Measurements from ENCODE around the gene TFAP2B.

TFAP2B gene

DNA sequence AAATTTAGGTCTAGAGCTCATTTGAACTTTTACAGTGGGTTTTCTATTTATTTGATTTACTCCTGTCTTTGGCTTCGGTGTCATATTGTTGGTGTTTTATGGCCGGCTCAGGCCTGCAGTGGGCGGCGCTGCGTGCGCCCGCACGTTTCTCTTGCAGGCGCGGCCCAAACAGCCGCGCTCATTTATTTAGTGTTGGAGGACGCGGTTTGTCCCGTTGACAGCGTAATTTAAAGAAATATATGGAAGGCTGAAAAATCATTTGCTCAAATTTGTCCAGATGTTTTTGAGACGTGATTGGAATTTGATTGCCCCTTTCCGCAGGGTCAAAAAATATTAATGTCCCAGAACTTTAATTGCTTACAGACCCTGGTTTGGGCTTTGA, 22.1 kb downstream of the TFAP2B start:
- H2AFZ ChIP-seq (ENCODE audit: insufficient read depth, low read length, poor library complexity): no peak overlapping the region
- no peak overlapping the region for H3K23ac ChIP-seq (ENCODE audit: low read length)
- H3K14ac ChIP-seq (ENCODE audit: low read length): no peak overlapping the region
- no peak overlapping the region for H2BK120ac ChIP-seq (ENCODE audit: insufficient read depth, low read length, poor library complexity)
- H3K18ac ChIP-seq (ENCODE audit: low read length): no peak overlapping the region
- no peaks in the 10 kb centered on the region for H3K36me3 ChIP-seq (ENCODE audit: control insufficient read depth in 1 of 2, insufficient read depth in 2 of 2, low read length in 2 of 2)
- H4K12ac ChIP-seq (ENCODE audit: low read depth, low read length): no peak overlapping the region
- no peaks in the 10 kb centered on the region for H3K9me3 ChIP-seq (ENCODE audit: insufficient read depth, low read depth, low read length)
- H3K4ac ChIP-seq (ENCODE audit: low read depth, low read length): no peak overlapping the region
- H3K4me1 ChIP-seq (ENCODE audit: control insufficient read depth in 1 of 2, insufficient read depth in 2 of 2, low read length in 2 of 2): peaks cover 14 to 16% of the 10 kb centered on the region in 2 experiments
- no CpG with 5 or more reads among the region's 18 CpGs for WGBS (ENCODE audit: extremely low coverage, insufficient coverage, insufficient read length)
- no peak overlapping the region for H2AK5ac ChIP-seq (ENCODE audit: low read length)
- no peak overlapping the region for H2BK12ac ChIP-seq (ENCODE audit: low read length)
- H3K27me3 ChIP-seq (ENCODE audit: insufficient read depth, low read length): peaks cover 12% of the 10 kb centered on the region
- H3K79me2 ChIP-seq (ENCODE audit: control insufficient read depth, insufficient read depth, low read length, poor library complexity): no peaks in the 10 kb centered on the region
- H3K79me1 ChIP-seq (ENCODE audit: low read length): peaks cover 9% of the 10 kb centered on the region
- H3K9ac ChIP-seq (ENCODE audit: low read length): no peak overlapping the region
- peak in 1 of 2 donors; percentile 51 for DNase-seq
- H3K4me2 ChIP-seq (ENCODE audit: low read length): no peak overlapping the region
- no peak overlapping the region for H3K4me3 ChIP-seq (ENCODE audit: low read depth, low read length)
- H2BK5ac ChIP-seq (ENCODE audit: low read depth, low read length, poor library complexity): no peak overlapping the region
- H4K91ac ChIP-seq (ENCODE audit: low read depth, low read length): no peak overlapping the region
- no peak overlapping the region for H4K8ac ChIP-seq (ENCODE audit: low read depth, low read length)
- no peak overlapping the region for H3K27ac ChIP-seq (ENCODE audit: low read depth, low read length)

- Histone ChIP-seq H2AFZ (ENCODE audit: insufficient read depth, low read length, poor library complexity) (no peak overlapping the region), H3K79me1 (ENCODE audit: low read length) (peaks cover 9% of the 10 kb centered on the region), H3K4me2 (ENCODE audit: low read length) (peak overlapping the region; percentile 50), H3K4me3 (ENCODE audit: low read depth, low read length) (no peak overlapping the region), H3K27ac (ENCODE audit: low read depth, low read length) (peak overlapping the region; percentile 50), H3K27me3 (ENCODE audit: insufficient read depth, low read length) (peaks cover 4% of the 10 kb centered on the region), H3K14ac (ENCODE audit: low read length) (peak overlapping the region; percentile 2), H3K79me2 (ENCODE audit: control insufficient read depth, insufficient read depth, low read length, poor library complexity) (no peaks in the 10 kb centered on the region), H2AK5ac (ENCODE audit: low read length) (no peak overlapping the region), H3K4ac (ENCODE audit: low read depth, low read length) (no peak overlapping the region), H2BK5ac (ENCODE audit: low read depth, low read length, poor library complexity) (peak overlapping the region; percentile 58), H4K8ac (ENCODE audit: low read depth, low read length) (peak overlapping the region; percentile 32), H4K12ac (ENCODE audit: low read depth, low read length) (no peak overlapping the region), H3K4me1 (ENCODE audit: control insufficient read depth in 1 of 2, insufficient read depth in 2 of 2, low read length in 2 of 2) (peaks cover 17 to 21% of the 10 kb centered on the region in 2 experiments), H3K9ac (ENCODE audit: low read length) (no peak overlapping the region), H2BK120ac (ENCODE audit: insufficient read depth, low read length, poor library complexity) (peak overlapping the region; percentile 23), H3K36me3 (ENCODE audit: control insufficient read depth in 1 of 2, insufficient read depth in 2 of 2, low read length in 2 of 2) (no peaks in the 10 kb centered on the region), H3K18ac (ENCODE audit: low read length) (no peak overlapping the region), H2BK12ac (ENCODE audit: low read length) (peak overlapping the region; percentile 6), H3K23ac (ENCODE audit: low read length) (no peak overlapping the region), H3K9me3 (ENCODE audit: insufficient read depth, low read depth, low read length) (no peaks in the 10 kb centered on the region), H4K91ac (ENCODE audit: low read depth, low read length) (peak overlapping the region; percentile 40)
- no CpG with 5 or more reads among the region's 7 CpGs for WGBS (ENCODE audit: extremely low coverage, insufficient coverage, insufficient read length)
- DNase-seq: peak in 1 of 2 donors; percentile 25
These were observed 23.8 kb downstream of the TFAP2B start for GRCh38 chr6:50842446-50842845.

DNA sequence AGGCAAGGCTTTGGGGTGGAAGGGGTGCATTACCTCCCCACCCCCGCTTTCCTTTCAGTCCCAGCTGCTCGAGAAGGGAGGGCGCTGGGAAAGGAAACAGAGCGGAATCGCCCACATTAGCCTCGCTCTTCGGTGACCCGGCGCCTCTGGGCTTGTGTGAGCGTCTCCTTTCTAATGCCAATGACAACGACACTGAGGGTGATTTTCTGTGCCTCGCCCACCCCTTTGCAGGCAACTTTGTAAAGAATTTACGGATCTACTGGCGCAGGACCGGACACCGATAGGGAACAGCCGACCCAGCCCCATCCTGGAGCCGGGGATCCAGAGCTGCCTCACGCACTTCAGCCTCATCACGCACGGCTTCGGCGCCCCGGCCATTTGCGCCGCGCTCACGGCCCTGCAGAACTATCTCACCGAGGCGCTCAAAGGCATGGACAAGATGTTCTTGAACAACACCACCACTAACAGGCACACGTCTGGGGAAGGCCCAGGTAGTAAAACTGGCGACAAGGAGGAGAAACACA, 24.3 kb downstream of the TFAP2B start:
- peak overlapping the region; percentile 50 for H3K4me2 ChIP-seq (ENCODE audit: low read length)
- H4K91ac ChIP-seq (ENCODE audit: low read depth, low read length): peak overlapping the region; percentile 40
- no peaks in the 10 kb centered on the region for H3K36me3 ChIP-seq (ENCODE audit: control insufficient read depth in 1 of 2, insufficient read depth in 2 of 2, low read length in 2 of 2)
- no peak overlapping the region for H3K4ac ChIP-seq (ENCODE audit: low read depth, low read length)
- peak overlapping the region; percentile 70 for H3K14ac ChIP-seq (ENCODE audit: low read length)
- H3K9me3 ChIP-seq (ENCODE audit: insufficient read depth, low read depth, low read length): no peaks in the 10 kb centered on the region
- no peak overlapping the region for H2AK5ac ChIP-seq (ENCODE audit: low read length)
- H3K79me1 ChIP-seq (ENCODE audit: low read length): peaks cover 9% of the 10 kb centered on the region
- H3K18ac ChIP-seq (ENCODE audit: low read length): no peak overlapping the region
- DNase-seq: peak in 1 of 2 donors; percentile 42
- peaks cover 5% of the 10 kb centered on the region for H3K27me3 ChIP-seq (ENCODE audit: insufficient read depth, low read length)
- H3K27ac ChIP-seq (ENCODE audit: low read depth, low read length): peak overlapping the region; percentile 50
- H3K9ac ChIP-seq (ENCODE audit: low read length): no peak overlapping the region
- peak overlapping the region; percentile 5 for H4K12ac ChIP-seq (ENCODE audit: low read depth, low read length)
- H3K4me1 ChIP-seq (ENCODE audit: control insufficient read depth in 1 of 2, insufficient read depth in 2 of 2, low read length in 2 of 2): peaks cover 17 to 21% of the 10 kb centered on the region in 2 experiments
- peak overlapping the region; percentile 6 for H2BK12ac ChIP-seq (ENCODE audit: low read length)
- H2AFZ ChIP-seq (ENCODE audit: insufficient read depth, low read length, poor library complexity): no peak overlapping the region
- peak overlapping the region; percentile 58 for H2BK5ac ChIP-seq (ENCODE audit: low read depth, low read length, poor library complexity)
- H4K8ac ChIP-seq (ENCODE audit: low read depth, low read length): peak overlapping the region; percentile 32
- WGBS (ENCODE audit: extremely low coverage, insufficient coverage, insufficient read length): no CpG with 5 or more reads among the region's 32 CpGs
- peak overlapping the region; percentile 45 for H3K4me3 ChIP-seq (ENCODE audit: low read depth, low read length)
- no peak overlapping the region for H3K23ac ChIP-seq (ENCODE audit: low read length)
- peak overlapping the region; percentile 23 for H2BK120ac ChIP-seq (ENCODE audit: insufficient read depth, low read length, poor library complexity)
- H3K79me2 ChIP-seq (ENCODE audit: control insufficient read depth, insufficient read depth, low read length, poor library complexity): no peaks in the 10 kb centered on the region

DNA sequence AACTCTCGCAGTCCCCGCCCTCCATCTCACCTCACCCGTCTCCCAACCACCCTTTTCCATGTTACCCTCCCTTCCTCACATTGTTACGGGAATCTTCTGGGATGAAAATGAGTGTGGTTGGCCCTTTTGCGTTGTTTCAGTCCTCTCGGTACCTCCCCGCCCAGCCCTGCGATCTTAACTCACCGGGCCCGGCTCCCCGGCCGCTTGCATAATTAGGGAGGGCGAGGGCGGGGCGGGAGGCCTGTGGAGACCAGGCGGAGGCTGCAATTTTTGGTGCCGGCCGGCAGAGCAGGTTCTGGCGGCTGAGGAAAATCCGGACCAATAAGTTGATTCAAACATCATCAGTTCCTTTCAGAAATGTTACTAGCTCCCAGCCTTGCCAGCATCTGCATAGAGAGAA, 25.2 kb downstream of the TFAP2B start:
- H3K27me3 ChIP-seq (ENCODE audit: insufficient read depth, low read length): peaks cover 5% of the 10 kb centered on the region
- peak; percentile 76 to 77 for DNase-seq
- no peak overlapping the region for H2AFZ ChIP-seq (ENCODE audit: insufficient read depth, low read length, poor library complexity)
- H2AK5ac ChIP-seq (ENCODE audit: low read length): no peak overlapping the region
- H3K9me3 ChIP-seq (ENCODE audit: insufficient read depth, low read depth, low read length): no peaks in the 10 kb centered on the region
- H4K12ac ChIP-seq (ENCODE audit: low read depth, low read length): no peak overlapping the region
- no peak overlapping the region for H3K27ac ChIP-seq (ENCODE audit: low read depth, low read length)
- H3K79me1 ChIP-seq (ENCODE audit: low read length): peaks cover 9% of the 10 kb centered on the region
- H3K36me3 ChIP-seq (ENCODE audit: control insufficient read depth in 1 of 2, insufficient read depth in 2 of 2, low read length in 2 of 2): no peaks in the 10 kb centered on the region
- peak overlapping the region; percentile 83 for H3K4me2 ChIP-seq (ENCODE audit: low read length)
- no peak overlapping the region for H3K4me3 ChIP-seq (ENCODE audit: low read depth, low read length)
- H4K8ac ChIP-seq (ENCODE audit: low read depth, low read length): no peak overlapping the region
- no peak overlapping the region for H3K14ac ChIP-seq (ENCODE audit: low read length)
- H2BK120ac ChIP-seq (ENCODE audit: insufficient read depth, low read length, poor library complexity): no peak overlapping the region
- H2BK12ac ChIP-seq (ENCODE audit: low read length): peak overlapping the region; percentile 24
- H3K9ac ChIP-seq (ENCODE audit: low read length): no peak overlapping the region
- no peak overlapping the region for H3K18ac ChIP-seq (ENCODE audit: low read length)
- H4K91ac ChIP-seq (ENCODE audit: low read depth, low read length): no peak overlapping the region
- no CpG with 5 or more reads among the region's 20 CpGs for WGBS (ENCODE audit: extremely low coverage, insufficient coverage, insufficient read length)
- H3K4ac ChIP-seq (ENCODE audit: low read depth, low read length): no peak overlapping the region
- no peak overlapping the region for H3K23ac ChIP-seq (ENCODE audit: low read length)
- no peaks in the 10 kb centered on the region for H3K79me2 ChIP-seq (ENCODE audit: control insufficient read depth, insufficient read depth, low read length, poor library complexity)
- H2BK5ac ChIP-seq (ENCODE audit: low read depth, low read length, poor library complexity): no peak overlapping the region
- H3K4me1 ChIP-seq (ENCODE audit: control insufficient read depth in 1 of 2, insufficient read depth in 2 of 2, low read length in 2 of 2): peaks cover 19 to 23% of the 10 kb centered on the region in 2 experiments
